CD1c-positive myeloid dendritic cell (primary cell): ENCODE results near the gene CEBPZOS.

Experiments
- DNase-seq: peaks from one replicate; pipeline ENCODE4 v3.0.0-alpha.2; 2016; ENCODE audit errors: extremely low spot score

Gene CEBPZOS

GRCh38 chr2:37196320-37197195 lies at the start of gene CEBPZOS:
Gene CEBPZOS, plus strand, starts transcription at chr2:37196496. Its CDS starts 3,209 bp downstream, at chr2:37199705.
- peak; percentile 92 for DNase-seq

GRCh38 chr2:37148325-37148724 lies 48.0 kb upstream of the CEBPZOS start:
- DNase-seq = no peak

- DNase-seq = no peak
These were observed 46.5 kb upstream of the CEBPZOS start for GRCh38 chr2:37149626-37150322.

- DNase-seq = no peak
These were observed 43.1 kb upstream of the CEBPZOS start for GRCh38 chr2:37153224-37153623.

GRCh38 chr2:37154785-37155184 lies 41.5 kb upstream of the CEBPZOS start:
- no peak for DNase-seq

- DNase-seq = peak; percentile 43
These were observed 40.0 kb upstream of the CEBPZOS start for GRCh38 chr2:37156071-37156856.

- DNase-seq = peak; percentile 83
These were observed 39.2 kb upstream of the CEBPZOS start, which contains the start of gene EIF2AK2 for GRCh38 chr2:37156857-37157714. Gene EIF2AK2, minus strand, starts transcription at chr2:37156980. Its CDS starts 9,174 bp downstream, at chr2:37147806.

- DNase-seq = no peak
These were observed 31.5 kb upstream of the CEBPZOS start for GRCh38 chr2:37164757-37165156.

- no peak for DNase-seq
These were observed 28.6 kb upstream of the CEBPZOS start for GRCh38 chr2:37167636-37168180.

- peak; percentile 48 for DNase-seq
These were observed 27.9 kb upstream of the CEBPZOS start for GRCh38 chr2:37168217-37168981.

GRCh38 chr2:37171624-37171950 lies 24.7 kb upstream of the CEBPZOS start:
- DNase-seq = no peak

GRCh38 chr2:37173741-37174140 lies 22.6 kb upstream of the CEBPZOS start:
- no peak for DNase-seq

GRCh38 chr2:37180006-37180639 lies 16.2 kb upstream of the CEBPZOS start:
- peak; percentile 35 for DNase-seq

- no peak for DNase-seq
These were observed 15.7 kb upstream of the CEBPZOS start for GRCh38 chr2:37180640-37181039.

- DNase-seq = no peak
These were observed 14.3 kb upstream of the CEBPZOS start for GRCh38 chr2:37181726-37182684.

- no peak for DNase-seq
These were observed 7.7 kb upstream of the CEBPZOS start, which contains the start of gene SULT6B1 for GRCh38 chr2:37188570-37188969. Gene SULT6B1, minus strand, starts transcription at chr2:37188670. Its CDS starts 30 bp downstream, at chr2:37188640.

GRCh38 chr2:37189452-37190153 lies 6.7 kb upstream of the CEBPZOS start:
- DNase-seq = peak; percentile 33

GRCh38 chr2:37190290-37190689 lies 6.0 kb upstream of the CEBPZOS start:
- no peak for DNase-seq
